Osteocyte (in vitro differentiated cells): Measurements from ENCODE around the gene NOTCH1. TPM values are rescaled to one million over a fixed set of nuclear protein-coding genes. Genes with fewer than 3 reads are reported as not detected.
A peak's percentile ranks its signal among the peaks of the same experiment; 100 is the strongest.

Source experiments
- DNase-seq: peaks from one replicate; pipeline ENCODE4 v3.0.0; 2021; ENCODE audit warnings: mixed read lengths; ENCODE audit not compliant: unreplicated experiment; ENCODE audit errors: extremely low spot score
- H3K27ac Mint-ChIP-seq: one replicate; pipeline ENCODE4 v1.8.0; 2021; ENCODE audit warnings: mild to moderate bottlenecking, mixed read lengths; ENCODE audit not compliant: unreplicated experiment
- H3K27me3 Mint-ChIP-seq: one replicate; pipeline ENCODE4 v1.8.0; 2021; ENCODE audit warnings: mixed read lengths; ENCODE audit not compliant: unreplicated experiment
- H3K36me3 Mint-ChIP-seq: one replicate; pipeline ENCODE4 v1.8.0; 2021; ENCODE audit warnings: mixed read lengths; ENCODE audit not compliant: unreplicated experiment
- H3K4me1 Mint-ChIP-seq: one replicate; pipeline ENCODE4 v1.8.0; 2021; ENCODE audit warnings: mixed read lengths; ENCODE audit not compliant: unreplicated experiment
- H3K4me3 Mint-ChIP-seq: one replicate; pipeline ENCODE4 v1.8.0; 2021; ENCODE audit warnings: mild to moderate bottlenecking, moderate library complexity, mixed read lengths; ENCODE audit not compliant: unreplicated experiment
- H3K9me3 Mint-ChIP-seq: one replicate; pipeline ENCODE4 v1.8.0; 2021; ENCODE audit warnings: mixed read lengths; ENCODE audit not compliant: unreplicated experiment
- total RNA-seq: library from RNA; stranded (reverse); gene quantifications from 2 replicates; pipeline ENCODE4 v1.2.1, GENCODE V29; 2021
- TF ChIP-seq, protein P1 (sequence below): fragments of 200-600 bp; sonication (generic); IDR thresholded peaks from 2 replicates; pipeline ENCODE4 v1.5.0; 2021; ENCODE audit warnings: antibody characterized with exemption, mild to moderate bottlenecking, moderate library complexity

NOTCH1 gene
- total RNA-seq, 1 donor from 2014 or later = 44.9 TPM

DNA sequence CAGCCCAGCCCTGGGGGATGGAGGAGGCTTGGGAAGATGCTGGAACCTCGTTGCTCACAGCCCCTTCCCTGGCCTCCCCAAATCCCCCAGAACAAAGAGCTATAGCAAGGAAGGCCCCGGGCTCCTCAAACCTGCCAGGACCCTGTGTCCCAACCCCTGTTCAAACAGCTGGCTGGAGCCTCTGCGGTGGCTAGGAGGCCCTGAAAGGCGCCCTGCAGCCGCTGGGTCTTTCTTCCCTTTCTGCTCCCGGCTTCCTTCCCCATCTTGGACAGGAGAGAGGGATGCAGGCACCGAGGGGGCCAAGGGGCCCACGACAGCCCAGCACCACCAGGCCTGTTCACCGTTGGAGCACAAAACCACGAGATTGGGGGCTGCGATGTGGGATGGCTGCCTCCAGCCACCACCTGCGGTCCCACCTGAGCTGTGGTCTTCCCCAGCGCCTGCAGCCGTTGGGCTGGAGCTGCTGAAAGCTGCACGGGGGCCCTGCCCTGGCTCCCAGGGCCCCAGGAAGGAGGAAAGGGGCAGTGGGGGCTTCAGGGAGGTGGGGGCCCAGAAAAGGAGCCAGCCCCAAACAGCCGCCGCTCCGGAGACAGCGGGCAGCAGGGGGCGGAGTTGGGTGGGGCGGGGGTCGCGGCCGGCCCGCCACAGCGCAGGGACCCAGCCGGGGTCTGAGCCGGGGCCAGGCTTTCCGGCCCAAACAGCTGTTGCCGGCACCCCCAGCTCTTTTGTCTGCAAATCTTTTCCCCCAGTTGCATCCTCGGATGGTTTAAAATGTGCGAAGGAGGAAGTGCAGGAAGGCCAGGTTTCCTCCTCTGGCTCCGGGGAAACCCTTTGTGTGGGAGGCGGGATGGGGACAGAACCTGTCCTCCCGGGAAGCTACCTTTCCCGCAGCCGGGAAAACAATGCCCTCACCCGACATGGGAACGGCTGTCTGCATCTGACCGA, 16.1 kb downstream of the NOTCH1 start:
- Mint-ChIP-seq H3K4me3 (no peak overlapping the region), H3K4me1 (peaks cover 46% of the 10 kb centered on the region), H3K27me3 (no peaks in the 10 kb centered on the region), H3K27ac (no peak overlapping the region), H3K9me3 (no peaks in the 10 kb centered on the region), H3K36me3 (peaks cover 3% of the 10 kb centered on the region)
- TF ChIP-seq, protein P1, sequence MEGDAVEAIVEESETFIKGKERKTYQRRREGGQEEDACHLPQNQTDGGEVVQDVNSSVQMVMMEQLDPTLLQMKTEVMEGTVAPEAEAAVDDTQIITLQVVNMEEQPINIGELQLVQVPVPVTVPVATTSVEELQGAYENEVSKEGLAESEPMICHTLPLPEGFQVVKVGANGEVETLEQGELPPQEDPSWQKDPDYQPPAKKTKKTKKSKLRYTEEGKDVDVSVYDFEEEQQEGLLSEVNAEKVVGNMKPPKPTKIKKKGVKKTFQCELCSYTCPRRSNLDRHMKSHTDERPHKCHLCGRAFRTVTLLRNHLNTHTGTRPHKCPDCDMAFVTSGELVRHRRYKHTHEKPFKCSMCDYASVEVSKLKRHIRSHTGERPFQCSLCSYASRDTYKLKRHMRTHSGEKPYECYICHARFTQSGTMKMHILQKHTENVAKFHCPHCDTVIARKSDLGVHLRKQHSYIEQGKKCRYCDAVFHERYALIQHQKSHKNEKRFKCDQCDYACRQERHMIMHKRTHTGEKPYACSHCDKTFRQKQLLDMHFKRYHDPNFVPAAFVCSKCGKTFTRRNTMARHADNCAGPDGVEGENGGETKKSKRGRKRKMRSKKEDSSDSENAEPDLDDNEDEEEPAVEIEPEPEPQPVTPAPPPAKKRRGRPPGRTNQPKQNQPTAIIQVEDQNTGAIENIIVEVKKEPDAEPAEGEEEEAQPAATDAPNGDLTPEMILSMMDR = no peak
- no peak for DNase-seq

DNA sequence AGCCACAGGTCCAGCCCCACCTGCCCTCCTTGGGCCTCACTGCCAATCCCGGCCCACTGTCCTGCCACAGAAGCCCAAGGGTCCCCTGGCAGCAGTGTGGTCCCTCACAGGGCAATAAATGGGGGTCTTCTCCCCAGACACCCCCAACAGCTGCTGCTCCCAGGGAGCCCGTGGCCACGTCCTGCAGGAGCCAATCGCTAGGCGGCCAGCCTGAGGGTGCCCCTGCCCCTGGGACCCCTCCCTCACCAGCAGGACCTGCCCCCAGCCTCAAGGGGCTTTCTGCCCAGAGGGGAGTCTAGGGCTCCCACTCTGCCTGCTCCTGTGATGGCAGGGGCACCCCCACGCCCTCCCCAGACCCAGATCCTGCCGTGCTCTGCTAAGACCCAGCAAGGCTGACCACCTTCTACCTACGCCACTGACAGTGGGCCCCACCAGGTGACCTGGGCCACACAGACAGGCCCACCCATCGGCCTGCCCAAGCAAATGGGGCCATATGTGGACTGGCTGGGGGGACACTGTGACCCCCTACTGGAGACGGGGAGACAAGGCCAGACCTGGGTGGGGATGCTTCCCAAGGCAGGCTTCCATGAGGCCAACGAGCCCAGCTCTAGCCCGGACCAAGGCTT, 17.0 kb downstream of the NOTCH1 start:
- peaks cover 42% of the 10 kb centered on the region for H3K4me1 Mint-ChIP-seq
- no peak for DNase-seq
- no peak overlapping the region for H3K4me3 Mint-ChIP-seq
- H3K27ac Mint-ChIP-seq = no peak overlapping the region
- H3K9me3 Mint-ChIP-seq = no peaks in the 10 kb centered on the region
- TF ChIP-seq, protein P1 = no peak
- H3K36me3 Mint-ChIP-seq = no peaks in the 10 kb centered on the region
- H3K27me3 Mint-ChIP-seq = no peaks in the 10 kb centered on the region

DNA sequence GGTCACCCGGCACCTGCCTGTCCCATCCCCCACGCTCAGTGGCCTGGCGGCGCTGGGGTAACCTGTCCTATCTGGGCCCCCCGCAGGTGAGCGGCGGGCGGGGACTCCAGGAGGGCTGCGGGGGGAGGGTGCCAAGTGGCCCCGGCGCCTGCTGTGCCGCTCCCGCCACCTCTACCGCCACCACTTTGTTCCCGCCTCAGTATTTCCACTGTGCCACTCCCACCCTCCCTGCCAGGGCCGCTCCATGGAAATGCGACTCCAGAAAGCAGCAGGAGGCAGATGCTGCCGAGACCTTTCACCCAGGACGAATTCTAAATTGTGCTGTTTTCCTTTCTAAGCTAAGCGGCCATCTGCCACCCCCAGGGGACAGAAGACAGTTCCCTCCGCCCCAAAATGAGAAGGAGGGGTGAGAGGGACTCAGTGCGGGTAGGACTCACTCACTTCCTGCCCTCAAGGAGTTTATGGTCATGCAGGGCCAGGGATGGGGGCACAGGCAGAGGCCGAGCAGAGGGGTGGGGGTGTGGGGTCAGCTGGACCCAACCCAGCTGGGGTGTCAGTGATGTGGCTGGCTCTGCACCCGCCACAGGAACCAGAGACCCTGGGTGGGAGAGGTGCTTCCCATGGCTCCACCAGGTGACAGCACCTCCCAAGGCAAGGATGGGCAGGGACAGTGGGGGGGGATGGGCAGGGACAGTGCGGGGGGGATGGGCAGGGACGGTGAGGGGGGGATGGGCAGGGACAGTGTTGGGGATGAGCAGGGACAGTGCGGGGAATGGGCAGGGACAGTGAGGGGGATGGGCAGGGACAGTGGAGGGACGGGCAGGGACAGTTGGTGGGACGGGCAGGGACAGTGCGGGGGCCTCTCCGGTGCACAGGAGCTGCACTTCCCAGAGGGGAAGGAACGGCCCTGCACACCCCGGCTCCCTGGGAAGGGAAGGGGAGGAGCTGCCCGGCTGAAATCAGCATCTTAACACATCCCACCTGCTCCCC, 17.8 kb downstream of the NOTCH1 start:
- Mint-ChIP-seq H3K27ac (peak overlapping the region; percentile 65), H3K4me3 (peak overlapping the region; percentile 40), H3K9me3 (no peaks in the 10 kb centered on the region), H3K27me3 (no peaks in the 10 kb centered on the region), H3K4me1 (peaks cover 41% of the 10 kb centered on the region), H3K36me3 (peaks cover 2% of the 10 kb centered on the region)
- TF ChIP-seq, protein P1 = no peak
- DNase-seq = no peak

DNA sequence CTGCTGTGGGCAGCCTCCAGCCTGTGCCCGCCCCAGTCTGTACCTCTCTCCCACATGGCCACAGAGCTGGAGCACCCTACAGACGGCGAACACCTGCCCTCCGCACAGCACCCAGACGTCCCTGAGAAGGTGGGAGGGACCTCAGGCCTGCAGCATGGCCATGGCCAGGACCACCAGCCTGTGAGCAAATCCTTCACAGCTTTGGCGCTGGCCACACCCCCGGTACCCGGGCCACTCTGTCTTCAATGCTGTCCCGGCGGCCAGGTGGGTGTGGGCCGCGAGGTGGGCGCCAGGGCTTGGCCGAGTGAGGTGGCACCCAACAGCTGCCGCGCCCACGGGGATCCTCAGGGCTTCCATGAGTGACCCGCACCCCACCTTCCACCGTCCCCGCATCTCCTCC, 18.7 kb downstream of the NOTCH1 start:
- peaks cover 3% of the 10 kb centered on the region for H3K36me3 Mint-ChIP-seq
- H3K4me3 Mint-ChIP-seq = no peak overlapping the region
- H3K9me3 Mint-ChIP-seq = no peaks in the 10 kb centered on the region
- H3K4me1 Mint-ChIP-seq = peaks cover 36% of the 10 kb centered on the region
- DNase-seq = no peak
- no peaks in the 10 kb centered on the region for H3K27me3 Mint-ChIP-seq
- TF ChIP-seq, protein P1 = no peak
- no peak overlapping the region for H3K27ac Mint-ChIP-seq
